HCEC 1CT (cell line): Measurements from ENCODE around the gene UTP25.
"Not testable (repeated sequence)": the region's sequence is repeated elsewhere in the genome, so short reads cannot be mapped to it uniquely, and the experiment has no call there.

Experiments
- DNase-seq: peaks from one replicate; pipeline ENCODE4 v3.0.0-alpha.2; 2017

The UTP25 gene

DNA sequence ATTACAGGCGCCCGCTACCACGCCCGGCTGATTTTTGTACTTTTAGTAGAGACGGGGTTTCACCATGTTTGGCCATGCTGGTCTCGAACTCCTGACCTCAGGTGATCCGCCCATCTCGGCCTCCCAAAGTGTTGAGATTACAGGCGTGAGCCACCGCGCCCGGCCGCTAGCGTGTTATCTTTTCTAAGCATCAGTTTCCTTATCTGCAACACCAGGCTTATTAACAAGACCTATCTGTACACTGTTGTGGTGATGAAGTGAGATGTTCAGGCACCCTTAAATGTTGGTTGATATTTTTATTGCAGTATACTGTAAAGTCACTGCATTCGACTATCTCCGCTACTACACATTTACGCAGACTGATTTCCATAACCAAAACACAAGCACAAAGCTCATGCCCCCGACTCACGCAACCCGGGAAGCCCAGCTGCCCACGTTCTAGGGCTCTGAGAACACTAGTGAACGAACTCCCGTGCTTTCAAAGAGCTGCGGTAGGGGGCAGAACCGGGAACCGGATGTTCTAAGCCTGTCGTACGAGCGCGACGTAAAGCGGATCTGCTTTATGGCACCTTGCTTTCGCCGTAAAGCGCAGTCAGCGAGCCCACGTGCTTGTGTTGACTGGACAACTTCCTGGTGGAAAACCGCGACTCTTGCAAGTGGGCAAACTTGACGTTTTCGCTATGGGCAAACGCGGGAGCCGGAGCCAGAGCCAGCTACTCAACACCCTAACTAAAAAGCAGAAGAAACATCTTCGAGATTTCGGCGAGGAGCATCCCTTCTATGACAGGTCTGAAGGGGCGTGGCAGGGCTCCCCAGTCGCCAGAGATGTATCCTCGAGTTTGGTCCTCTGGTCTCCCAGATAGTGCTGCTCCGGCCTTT is at the start of gene UTP25:
UTP25 (plus strand) TSS at position 589 of the 879 bp plus-strand sequence; CDS start at position 681, 92 bp downstream.
- peak; percentile 97 for DNase-seq

DNA sequence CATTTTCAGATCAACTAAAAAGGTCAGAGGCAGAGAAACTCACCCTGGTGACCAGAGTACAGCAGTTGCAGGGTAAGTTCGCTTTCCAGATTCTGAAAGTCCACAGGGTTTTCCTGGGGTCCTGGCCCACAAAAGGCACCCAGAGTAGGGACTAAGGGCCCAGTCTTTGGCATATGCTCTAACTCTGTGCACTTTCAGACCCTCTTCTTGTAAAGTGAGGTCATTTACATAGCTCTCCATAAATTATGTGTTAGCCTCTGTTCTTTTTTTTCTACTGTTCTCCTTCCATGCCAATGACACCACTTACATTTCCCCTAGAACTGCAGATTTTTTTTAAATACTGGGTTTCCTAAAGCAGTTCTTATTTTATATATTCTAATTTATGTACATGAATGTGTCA is 49.7 kb upstream of the UTP25 start:
- no peak for DNase-seq

DNA sequence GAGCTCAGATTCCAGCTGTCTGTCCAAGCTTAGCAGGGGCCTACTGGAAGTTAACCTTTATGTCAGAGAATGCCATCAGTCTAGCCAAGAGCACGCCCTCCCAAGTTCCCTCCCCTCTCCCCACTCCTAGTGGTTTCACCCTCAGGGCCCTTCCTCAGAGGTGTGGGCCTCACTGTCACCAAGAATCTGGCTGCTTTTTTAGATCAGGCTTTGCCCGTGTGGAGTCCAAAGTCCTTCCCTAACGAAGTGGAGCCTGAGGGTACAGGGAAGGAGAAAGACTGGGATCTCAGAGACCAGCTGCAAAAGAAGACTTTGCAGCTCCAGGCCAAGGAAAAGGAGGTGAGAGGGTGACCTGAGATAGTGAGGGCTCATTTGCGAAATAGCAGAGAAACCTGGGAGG is 47.5 kb upstream of the UTP25 start:
- DNase-seq, result no peak

DNA sequence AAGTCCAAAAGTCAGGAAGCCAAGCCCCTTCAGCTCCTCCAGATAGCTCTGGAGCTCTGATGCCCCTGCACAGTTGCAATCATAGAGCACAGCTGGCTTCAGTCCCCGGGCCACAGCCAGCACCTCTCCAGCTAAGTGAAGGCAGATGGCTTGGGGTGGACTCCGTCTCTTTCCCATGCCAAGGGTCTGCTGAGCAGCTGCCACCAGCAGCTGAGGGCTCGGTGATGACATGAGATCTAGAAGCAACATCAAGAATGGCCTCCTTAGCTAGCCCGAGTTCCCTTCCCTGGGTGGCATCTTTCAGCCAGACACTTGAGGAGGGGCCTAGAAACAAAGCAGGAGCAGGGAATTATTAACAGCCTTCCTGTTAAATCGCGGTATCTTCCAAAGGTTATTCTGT is 44.4 kb upstream of the UTP25 start:
- no peak for DNase-seq

DNA sequence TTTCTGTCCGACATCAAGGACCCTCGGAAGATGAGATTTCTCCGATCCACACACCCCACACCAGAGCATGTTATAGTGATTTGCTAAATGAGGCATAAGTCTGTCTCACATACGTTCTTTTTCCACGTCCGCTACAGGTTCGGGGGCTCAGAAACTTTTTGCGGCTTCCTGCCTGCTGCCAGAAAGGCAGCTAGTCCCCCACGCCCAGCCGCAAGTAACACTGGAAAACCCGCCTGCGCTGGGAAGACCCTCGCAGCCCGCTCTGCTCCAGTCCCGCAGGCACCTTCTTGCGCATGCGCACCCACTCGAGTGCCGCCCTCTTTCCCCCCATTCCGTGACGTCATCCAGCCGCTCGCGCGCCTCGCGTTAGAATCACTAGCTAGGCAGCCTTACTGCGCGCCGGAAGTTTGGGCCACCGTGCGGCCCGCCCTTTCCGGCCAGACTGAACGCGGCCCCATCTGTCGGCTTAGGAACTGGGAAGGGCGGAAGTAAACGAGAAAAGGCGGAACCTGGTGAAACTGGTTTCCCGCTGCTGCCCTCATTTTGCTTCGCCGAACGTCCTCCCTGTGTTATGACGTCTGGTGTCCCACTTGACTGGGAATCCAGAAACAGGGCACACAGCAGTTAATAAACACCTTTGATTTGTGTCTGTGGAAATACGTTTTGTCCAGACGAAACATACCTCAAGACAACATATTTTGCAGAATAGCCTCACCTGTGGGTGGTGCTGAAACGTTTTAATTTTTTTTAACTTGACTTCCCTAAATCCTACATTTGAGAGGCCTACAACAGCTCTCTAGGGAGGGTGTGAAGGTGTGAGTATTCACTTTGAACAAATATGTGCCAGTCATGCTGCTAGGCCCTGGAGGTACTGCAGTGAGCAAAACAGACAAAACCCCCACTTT is 43.3 kb upstream of the UTP25 start, which contains the start of gene C1orf74:
C1orf74 (minus strand) TSS at position 295 of the 905 bp plus-strand sequence. CDS start 925 bp downstream, outside the sequence.
- DNase-seq, result peak; percentile 97

GRCh38 chr1:209785592-209785991 is 42.2 kb upstream of the UTP25 start:
- DNase-seq, result no peak

DNA sequence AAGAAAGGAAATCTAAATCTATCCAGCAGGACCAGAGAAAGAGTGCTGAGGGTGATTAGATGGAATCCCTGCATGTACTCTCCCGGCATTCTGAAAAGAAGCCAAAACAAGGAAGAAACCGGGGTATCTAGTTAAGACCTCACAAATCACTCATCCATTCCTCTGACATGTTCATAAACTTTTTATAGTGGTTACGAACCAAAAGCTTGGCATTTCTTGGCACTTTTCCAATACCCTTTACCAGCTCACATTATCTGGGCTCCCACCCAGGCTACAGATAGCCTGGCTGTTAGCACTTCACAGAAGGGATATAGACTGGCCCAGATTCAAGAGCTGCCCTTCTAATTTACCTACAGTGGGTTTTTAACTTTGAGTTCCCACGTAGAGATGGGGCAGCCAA is 41.6 kb upstream of the UTP25 start:
- no peak for DNase-seq

DNA sequence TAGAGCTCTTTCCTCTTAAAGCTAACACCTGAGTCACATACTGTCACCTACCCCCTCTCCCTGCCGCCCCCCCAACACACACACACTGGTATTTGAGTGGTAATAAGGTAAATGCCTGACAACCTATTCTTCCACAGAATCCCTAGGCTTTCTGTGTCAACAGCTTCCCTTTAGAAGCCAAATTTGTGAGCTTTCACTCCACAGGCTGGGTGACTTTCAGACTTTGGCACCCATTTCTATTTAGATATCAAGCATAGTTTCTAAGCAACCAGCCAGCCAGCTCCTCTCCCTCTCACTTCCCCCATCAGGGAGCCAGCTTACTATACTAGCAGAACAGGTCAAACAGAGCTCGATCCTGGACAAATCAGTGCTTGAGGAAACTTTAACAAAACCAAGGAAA is 40.2 kb upstream of the UTP25 start:
- DNase-seq, result no peak

DNA sequence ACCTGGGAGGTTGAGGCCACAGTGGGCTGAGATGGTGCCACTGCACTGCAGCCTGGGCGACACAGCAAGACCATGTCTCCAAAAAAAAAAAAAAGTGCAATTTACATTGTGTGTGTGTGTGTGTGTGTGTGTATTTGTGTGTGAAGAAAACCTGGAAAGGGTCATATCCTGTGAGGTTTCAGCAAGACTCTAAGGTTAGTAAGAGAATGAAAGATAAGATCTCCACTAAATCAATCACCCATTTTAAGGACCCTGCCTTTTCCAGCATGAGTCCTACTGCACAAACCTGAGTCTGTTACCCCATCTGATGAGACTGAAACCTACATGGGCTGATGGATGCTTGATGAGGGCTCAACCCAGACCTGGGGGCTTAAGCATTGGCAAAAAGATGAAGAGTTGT is 38.5 kb upstream of the UTP25 start:
- no peak for DNase-seq

DNA sequence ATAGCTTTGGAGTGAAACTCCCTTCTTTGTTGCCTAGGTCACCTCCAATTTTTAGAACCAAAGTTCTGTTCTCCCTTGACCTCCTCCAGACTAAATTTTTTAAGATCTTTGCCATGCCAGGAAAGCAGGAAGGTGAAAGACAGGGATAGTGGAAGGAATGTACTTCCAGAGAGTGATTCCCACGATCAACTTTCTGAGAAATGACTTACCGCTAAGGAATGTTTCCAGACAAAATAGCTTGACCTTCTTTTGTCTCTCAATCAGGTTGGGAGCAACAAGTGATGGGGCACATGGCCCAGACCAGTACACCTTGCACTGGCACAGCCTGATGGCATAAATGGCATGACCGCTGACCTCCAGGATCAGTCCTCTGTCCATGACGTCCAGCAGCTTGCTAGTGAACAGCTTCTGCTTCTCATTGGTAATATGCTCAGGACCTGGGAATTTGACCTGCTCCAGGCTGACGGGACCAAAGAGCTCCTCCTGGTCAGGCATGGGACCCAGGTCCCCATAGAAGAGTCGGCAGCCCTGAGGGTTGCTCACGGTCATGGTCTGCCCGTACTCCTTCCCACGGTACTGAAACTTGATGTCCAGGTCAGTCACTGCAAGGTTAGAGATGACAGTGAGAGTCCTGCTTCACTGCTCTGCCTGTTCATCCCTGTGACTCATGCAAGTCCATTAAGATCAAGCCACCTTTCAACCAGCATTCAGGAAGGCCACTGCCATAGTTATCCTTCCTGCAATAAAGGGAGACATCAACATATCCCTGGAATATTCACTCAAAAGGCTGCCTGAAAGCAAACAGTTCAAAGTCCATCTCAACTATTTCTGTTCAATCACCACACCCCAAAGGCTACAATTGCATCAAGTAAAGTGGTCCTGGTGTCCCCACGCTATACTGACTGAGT is 37.2 kb upstream of the UTP25 start:
- peak; percentile 15 for DNase-seq

DNA sequence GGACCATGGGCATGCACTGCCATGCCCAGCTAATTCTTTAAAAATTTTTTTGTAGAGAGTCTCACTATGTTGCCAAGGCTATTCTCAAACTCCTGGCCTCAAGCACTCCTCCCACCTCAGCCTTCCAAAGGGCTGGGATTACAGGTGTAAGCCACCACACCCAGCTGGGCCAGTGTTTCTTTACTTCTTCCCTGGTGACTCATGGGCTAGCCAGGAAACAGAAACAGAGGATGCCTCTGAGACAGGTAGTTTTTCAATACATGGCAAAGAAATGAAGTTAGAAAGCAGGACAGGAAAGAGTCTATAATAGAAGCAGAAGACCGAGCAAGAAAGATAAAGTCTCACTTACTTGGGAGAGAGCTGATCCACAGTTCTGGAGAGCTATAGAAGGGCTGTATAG is 35.9 kb upstream of the UTP25 start:
- no peak for DNase-seq

DNA sequence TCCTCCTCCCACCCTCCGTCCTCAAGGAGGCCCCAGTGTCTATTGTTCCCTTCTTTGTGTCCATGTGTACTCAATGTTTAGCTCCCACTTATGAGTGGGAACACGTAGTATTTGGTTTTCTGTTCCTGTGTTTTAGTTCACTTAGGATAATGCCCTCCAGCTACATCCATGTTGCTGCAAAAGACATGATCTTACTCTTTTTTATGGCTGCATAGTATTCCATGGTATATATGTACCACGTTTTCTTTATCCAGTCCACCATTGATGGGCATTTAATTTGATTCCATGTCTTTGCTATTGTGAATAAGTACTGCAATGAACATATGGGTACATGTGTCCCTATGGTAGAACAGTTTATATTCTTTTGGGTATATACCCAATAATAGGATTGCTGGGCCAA is 34.1 kb upstream of the UTP25 start:
- not testable (repeated sequence) for DNase-seq

DNA sequence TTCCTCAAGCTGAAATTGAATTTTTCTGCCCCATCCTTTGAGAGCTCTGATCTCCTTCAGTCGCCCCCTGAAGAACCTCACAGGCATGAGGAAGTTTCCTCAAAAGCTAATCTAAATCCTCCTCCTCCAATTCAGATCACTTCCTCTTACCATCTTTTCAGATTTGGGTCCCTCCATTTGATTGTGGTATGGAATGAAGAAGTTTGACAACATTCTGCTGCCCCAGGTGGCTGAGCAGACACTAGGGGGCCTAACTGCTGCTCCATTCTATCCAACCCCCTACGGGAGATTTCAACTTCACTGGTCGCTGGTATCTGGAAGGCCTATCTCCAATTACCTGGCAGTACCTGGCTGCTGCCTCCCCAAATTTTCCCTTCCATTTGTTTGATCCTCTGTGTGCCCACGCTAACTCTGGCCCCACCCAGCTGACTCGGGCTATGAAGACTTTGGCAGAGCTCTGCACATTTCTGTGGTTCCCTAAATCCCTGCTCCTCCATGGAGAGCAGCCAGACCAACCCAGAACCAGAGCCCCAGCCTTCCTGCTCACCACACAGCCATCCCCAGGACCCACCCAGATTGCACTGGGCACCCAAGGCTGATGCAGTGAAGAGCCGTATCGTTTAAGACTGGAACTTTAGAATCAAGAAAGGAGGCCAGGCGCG is 29.7 kb upstream of the UTP25 start:
- no peak for DNase-seq

DNA sequence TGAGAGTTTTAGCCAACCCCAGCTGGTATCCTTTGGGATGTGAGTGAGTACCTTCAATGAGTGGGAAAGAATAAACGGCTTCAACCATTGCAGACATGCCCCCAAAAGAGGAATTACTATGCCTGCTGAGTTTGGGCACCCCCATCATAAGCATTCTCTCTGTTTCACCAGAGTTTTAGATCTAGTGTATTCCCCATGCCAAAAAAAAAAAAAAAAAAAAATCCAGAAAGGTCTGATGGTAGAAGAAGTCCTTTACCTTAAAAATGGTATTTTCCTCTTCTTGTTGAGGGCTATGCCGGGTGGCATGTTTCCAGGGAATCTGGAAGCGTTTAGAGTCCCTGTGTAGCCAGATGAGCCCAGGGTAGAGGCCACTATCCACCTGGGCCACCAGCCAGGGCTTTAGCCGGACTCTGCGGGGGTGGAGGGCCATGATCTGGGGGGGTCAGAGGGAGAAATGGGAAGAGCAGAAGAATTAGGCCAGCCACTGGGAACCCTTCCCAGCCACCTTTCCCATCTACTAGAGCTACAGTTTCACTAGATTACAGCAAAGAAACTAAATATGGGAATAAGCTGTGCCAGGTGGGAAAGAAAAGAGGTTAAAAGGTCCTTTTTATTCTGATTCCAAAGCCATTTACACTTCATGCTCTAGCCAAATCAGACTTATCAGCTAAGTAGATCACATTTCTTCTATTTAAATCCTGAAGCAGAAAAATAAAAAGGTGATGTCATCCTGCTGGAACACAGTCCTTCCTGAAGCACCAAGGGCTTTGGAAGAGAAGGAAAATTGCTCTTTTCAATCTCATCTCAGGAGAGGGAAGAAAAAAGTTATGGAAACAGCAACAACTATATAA is 26.6 kb upstream of the UTP25 start:
- DNase-seq, result no peak

- DNase-seq, result no peak
Observed at GRCh38 chr1:209802117-209802779, 25.5 kb upstream of the UTP25 start.

DNA sequence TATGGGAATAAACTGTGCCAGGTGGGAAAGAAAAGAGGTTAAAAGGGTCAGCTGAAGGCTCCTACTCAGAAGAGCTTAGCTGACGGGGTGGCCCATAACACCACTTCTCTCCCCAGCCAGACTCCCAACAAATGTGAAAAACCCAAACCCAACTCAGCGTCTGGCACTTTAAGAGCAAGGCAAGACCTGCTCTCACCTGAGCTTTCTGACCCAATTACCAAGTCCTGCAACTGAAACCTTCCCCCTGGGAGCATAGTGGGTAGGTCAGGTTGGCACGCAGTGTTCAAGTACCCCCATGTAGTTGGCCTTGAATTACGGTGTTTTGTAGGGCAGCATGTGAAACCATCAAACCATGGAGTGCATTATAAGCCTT is 25.0 kb upstream of the UTP25 start:
- DNase-seq, result no peak

DNA sequence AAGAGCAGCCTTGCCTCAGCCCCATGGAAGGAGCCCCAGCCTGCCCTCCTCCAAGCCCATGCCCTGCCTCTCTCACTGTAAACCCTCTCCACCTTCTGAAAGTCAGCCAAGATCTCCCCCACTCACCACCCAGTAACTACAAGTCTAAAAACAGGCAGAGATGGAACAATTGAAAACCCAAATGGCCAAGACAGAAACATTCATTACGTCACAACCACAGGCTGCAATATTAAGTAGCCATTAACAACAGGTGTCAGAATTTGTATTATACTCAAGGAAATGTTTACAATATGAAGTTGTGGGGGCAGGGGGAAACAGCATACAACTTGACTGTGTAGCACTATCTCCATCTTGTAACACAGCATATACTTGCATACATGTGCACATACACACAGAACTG is 24.2 kb upstream of the UTP25 start:
- no peak for DNase-seq

DNA sequence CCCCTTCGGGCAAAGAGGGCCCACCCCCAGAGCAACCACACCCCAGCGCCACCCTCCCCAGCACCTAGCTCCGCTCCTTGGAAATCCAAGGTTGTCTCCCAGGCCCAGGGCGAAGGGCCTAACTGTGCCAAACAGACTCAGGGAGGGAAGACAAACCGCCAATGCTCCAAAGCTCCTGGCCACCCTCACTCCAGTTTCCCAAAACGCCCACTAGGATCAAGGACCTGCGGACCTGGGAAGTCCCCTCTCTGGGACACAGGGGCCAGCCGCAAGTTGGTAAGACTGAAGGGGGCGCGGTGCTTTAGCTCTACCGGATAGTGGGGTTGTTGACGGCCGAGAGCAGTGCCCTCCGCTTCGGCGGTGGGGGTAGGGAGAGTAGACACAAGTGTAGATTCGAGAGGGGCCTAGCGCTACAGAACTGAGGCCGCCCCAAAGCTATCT is 22.4 kb upstream of the UTP25 start:
- no peak for DNase-seq

DNA sequence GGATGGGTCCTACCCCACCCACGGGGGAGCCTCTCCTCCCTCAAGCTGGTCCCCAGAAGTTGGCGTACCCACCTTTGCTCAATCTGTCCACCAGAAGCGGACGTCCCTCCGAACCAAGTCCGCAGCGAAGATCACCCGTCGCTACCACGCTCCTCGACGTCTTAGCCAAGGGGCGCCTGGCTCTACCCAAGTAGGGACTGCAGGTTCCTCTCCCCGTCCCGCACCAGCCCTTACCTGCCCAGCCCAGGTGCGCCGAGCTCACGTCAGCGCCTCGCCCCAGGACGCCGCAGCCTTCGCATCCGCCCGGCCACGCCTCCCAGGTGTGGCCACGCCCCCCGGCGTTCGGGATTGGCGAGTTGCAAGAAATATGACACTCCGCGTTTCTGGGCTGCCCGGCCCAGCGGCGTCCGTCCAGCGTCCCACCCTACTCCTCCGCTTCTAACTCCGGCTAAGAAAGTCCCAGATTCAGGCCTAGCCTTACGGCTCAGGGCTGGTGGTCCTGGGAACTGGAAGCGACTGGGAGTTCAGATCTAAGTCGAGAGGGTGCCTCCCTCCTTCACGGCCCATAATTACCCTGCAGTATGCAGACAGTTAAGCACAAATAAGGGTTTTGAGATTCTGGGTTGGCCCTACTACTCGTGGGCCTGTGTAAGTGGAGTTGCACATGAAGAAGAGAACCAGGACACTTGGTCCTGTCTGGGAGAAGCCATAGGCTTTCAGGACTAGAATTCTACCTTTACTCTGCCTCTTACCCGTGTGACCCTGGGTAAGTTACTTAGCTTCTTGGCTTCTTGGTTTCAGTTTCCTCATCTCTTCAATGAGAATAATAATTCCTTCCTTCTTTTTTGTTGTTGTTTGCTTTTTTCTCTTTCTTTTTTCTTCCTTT is 21.7 kb upstream of the UTP25 start, which contains the start of gene IRF6:
IRF6 (minus strand) TSS at position 268 of the 886 bp plus-strand sequence. CDS start 4,729 bp downstream, outside the sequence.
- no peak for DNase-seq
